ENCODE results near the gene TBX2. TPM values are rescaled to one million over a fixed set of nuclear protein-coding genes. Genes with fewer than 3 reads are reported as not detected.

TBX2 gene
- total and polyA plus RNA-seq, 2 of the 13 experiments (the other 11 are each of a cell fraction or from before 2014, with no cell fraction given) = 2.8 to 15.3 TPM

- TF ChIP-seq ZNF703 (CRISPR knock-in tag; IDR thresholded peaks at IDR 0.05; ENCODE audit: borderline replicate concordance) (peak; percentile 80), REPIN1 (CRISPR knock-in tag; IDR thresholded peaks at IDR 0.05; ENCODE audit: borderline replicate concordance, low read depth) (no peak; the same call in 1 of the 2 replicates), ZBTB40 (IDR thresholded peaks at IDR 0.05) (no peak), ZBTB40 (CRISPR knock-in tag; IDR thresholded peaks at IDR 0.05) (peak; percentile 93), ARHGAP35 (CRISPR knock-in tag; IDR thresholded peaks at IDR 0.05; ENCODE audit: borderline replicate concordance) (0 out of 2 replicates have a peak, but pooled peaks have one; percentile 75), HOXD1 (CRISPR knock-in tag; IDR thresholded peaks at IDR 0.05) (no peak), GFI1 (CRISPR knock-in tag; IDR thresholded peaks at IDR 0.05; ENCODE audit: borderline replicate concordance) (peak; percentile 83; the same call in 1 of the 2 replicates), BCL6 (CRISPR knock-in tag; IDR thresholded peaks at IDR 0.05) (peak; percentile 72), ZFP37 (CRISPR knock-in tag; IDR thresholded peaks at IDR 0.05; ENCODE audit: borderline replicate concordance) (peak; percentile 45; the same call in 1 of the 2 replicates), ZNF670 (CRISPR knock-in tag; IDR thresholded peaks at IDR 0.05; ENCODE audit: borderline replicate concordance) (peak; percentile 13; the same call in 1 of the 2 replicates), PTBP1 (IDR thresholded peaks at IDR 0.05; ENCODE audit: low read depth, low read length, poor library complexity, severe bottlenecking) (peak; percentile 96)
- TF ChIP-seq, protein P1, sequence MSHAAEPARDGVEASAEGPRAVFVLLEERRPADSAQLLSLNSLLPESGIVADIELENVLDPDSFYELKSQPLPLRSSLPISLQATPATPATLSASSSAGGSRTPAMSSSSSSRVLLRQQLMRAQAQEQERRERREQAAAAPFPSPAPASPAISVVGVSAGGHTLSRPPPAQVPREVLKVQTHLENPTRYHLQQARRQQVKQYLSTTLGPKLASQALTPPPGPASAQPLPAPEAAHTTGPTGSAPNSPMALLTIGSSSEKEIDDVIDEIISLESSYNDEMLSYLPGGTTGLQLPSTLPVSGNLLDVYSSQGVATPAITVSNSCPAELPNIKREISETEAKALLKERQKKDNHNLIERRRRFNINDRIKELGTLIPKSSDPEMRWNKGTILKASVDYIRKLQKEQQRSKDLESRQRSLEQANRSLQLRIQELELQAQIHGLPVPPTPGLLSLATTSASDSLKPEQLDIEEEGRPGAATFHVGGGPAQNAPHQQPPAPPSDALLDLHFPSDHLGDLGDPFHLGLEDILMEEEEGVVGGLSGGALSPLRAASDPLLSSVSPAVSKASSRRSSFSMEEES (CRISPR knock-in tag; IDR thresholded peaks at IDR 0.05) = no peak; the same call in 1 of the 2 replicates
- TF ChIP-seq, protein P2, sequence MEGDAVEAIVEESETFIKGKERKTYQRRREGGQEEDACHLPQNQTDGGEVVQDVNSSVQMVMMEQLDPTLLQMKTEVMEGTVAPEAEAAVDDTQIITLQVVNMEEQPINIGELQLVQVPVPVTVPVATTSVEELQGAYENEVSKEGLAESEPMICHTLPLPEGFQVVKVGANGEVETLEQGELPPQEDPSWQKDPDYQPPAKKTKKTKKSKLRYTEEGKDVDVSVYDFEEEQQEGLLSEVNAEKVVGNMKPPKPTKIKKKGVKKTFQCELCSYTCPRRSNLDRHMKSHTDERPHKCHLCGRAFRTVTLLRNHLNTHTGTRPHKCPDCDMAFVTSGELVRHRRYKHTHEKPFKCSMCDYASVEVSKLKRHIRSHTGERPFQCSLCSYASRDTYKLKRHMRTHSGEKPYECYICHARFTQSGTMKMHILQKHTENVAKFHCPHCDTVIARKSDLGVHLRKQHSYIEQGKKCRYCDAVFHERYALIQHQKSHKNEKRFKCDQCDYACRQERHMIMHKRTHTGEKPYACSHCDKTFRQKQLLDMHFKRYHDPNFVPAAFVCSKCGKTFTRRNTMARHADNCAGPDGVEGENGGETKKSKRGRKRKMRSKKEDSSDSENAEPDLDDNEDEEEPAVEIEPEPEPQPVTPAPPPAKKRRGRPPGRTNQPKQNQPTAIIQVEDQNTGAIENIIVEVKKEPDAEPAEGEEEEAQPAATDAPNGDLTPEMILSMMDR (CRISPR knock-in tag; IDR thresholded peaks at IDR 0.05) = peak; percentile 99
- TF ChIP-seq, protein P3, sequence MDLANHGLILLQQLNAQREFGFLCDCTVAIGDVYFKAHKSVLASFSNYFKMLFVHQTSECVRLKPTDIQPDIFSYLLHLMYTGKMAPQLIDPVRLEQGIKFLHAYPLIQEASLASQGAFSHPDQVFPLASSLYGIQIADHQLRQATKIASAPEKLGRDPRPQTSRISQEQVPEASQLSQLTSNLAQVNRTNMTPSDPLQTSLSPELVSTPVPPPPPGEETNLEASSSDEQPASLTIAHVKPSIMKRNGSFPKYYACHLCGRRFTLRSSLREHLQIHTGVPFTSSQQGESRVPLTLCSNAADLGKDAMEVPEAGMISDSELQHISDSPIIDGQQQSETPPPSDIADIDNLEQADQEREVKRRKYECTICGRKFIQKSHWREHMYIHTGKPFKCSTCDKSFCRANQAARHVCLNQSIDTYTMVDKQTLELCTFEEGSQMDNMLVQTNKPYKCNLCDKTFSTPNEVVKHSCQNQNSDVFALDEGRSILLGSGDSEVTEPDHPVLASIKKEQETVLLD (CRISPR knock-in tag; IDR thresholded peaks at IDR 0.05; ENCODE audit: low read depth) = peak; percentile 79
These were observed 12.7 kb downstream of the TBX2 start (continued) for GRCh38 chr17:61412143-61412859.
